GM18517 (cell line): ENCODE data around the gene NAA30.

Experiments used
- ATAC-seq: cut with Tn5 transposase; IDR thresholded peaks from one replicate; pipeline ENCODE4 v1.9.1; 2021; ENCODE audit warnings: mild to moderate bottlenecking, moderate library complexity; ENCODE audit not compliant: unreplicated experiment

The NAA30 gene

GRCh38 chr14:57391517-57392195 lies 1.3 kb downstream of the NAA30 start:
- ATAC-seq, result no peak

DNA sequence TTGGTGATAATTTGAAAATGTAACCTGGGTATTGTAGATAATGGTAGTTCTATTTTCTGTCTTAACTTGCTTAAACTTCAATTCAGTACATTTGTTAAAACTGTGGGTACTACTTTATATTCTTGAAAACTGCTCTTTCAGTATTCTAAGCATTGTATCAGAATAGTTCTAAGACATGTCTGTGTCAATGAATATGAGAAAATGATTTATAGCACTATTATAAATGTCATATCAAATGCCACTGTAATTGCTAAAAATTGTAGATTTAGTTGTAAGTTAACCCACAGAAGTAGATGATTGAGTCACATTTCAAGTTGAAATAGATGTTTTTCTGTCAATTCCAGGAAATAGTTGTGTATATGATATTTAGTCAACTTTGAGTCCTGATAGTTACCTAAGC lies 2.4 kb downstream of the NAA30 start:
- no peak for ATAC-seq

GRCh38 chr14:57400556-57401494 lies 10.4 kb downstream of the NAA30 start:
- no peak for ATAC-seq

- no peak for ATAC-seq
Observed at GRCh38 chr14:57401501-57401900, 11.1 kb downstream of the NAA30 start.

GRCh38 chr14:57402173-57402852 lies 11.9 kb downstream of the NAA30 start:
- ATAC-seq, result no peak

DNA sequence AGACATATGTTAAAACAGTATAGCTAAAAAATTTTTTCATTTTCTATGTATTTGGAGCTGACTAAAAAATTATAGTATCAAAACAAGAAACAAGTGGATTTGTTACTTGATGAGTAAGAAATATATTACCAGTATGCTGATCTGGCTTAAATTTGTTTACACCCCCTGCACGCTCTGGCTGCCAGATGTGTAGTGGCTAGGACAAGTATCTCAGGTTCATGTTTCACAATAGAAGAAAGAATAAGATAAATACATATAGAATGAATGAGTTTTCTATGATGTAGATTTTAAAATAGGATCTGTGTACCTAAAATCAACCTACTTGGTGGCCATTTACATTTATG lies 13.1 kb downstream of the NAA30 start:
- no peak for ATAC-seq

DNA sequence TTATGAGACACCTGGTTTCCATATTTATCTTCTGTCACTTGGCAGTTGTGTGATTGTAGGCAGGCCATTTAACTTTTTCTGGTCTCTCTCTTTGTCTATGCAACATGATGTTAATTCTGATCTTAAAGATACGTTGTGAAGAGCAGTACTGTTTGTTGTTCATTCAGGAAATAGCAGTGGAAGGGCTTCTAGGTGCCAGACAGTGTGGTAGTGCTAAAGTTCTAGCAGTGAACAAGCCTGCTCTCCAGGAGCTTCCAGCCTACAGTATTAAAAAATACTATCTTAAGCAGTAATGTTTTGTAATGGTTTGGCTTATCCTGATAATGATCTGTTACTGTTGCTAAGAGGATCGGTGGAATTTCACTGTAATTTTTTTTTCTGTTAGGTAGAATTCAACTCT lies 15.2 kb downstream of the NAA30 start:
- ATAC-seq, result no peak

DNA sequence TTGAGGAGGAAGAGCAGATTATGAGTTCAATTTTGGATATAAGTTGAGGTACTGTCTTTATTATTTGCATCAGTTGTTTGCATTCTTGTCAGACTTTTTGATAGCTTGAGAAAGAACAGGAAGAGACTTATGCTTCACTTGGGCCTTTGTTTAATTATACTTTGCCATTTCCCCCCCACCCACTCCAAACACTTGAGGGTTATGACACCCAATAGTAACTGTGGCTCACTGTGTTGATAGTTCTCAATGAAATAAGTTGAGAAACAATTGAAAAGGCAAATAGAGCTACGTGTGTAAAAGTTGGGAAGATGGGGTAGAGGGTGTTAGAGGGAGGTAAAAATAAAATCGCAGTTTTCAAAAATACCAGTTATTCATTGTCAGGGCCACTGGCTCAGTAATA lies 17.7 kb downstream of the NAA30 start:
- no peak for ATAC-seq

GRCh38 chr14:57408634-57409033 lies 18.2 kb downstream of the NAA30 start:
- no peak for ATAC-seq

DNA sequence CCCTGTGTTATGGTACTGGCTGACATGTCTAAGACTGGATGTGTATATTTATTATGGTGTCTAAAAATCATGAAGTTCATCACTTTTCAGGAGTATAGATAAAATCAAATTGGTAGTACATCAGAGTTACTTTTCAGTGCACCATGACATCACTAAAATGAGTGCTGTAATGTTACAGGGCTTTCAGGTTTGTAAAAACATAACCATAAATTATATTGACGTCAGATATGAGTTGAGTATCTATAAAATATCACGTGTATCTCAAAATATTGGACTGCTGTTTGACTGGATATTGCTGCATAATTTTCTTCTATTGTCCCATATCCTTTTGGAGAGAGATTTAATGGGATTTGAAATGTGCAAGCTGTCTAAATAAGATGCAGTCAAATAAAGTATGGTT lies 22.0 kb downstream of the NAA30 start:
- ATAC-seq, result no peak

DNA sequence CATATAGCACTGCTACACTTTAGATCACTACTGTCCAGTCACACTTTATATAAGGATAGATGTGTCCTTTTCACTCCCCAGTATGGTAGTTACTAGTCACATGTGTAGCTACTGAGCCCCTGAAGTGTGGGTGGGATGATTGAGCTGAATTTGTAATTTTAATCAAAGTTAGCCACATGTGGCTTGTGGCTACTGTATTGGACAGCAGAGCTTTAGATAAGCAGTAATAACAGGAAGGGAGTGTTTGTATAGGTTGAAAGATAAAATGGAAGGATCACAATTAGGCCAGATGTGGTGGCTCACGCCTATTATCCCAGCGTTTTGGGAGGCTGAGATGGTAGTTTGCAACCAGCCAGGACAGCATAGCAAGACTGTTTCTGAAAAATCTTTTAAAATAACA lies 23.5 kb downstream of the NAA30 start:
- ATAC-seq, result no peak

GRCh38 chr14:57417228-57417627 lies 26.8 kb downstream of the NAA30 start:
- no peak for ATAC-seq

DNA sequence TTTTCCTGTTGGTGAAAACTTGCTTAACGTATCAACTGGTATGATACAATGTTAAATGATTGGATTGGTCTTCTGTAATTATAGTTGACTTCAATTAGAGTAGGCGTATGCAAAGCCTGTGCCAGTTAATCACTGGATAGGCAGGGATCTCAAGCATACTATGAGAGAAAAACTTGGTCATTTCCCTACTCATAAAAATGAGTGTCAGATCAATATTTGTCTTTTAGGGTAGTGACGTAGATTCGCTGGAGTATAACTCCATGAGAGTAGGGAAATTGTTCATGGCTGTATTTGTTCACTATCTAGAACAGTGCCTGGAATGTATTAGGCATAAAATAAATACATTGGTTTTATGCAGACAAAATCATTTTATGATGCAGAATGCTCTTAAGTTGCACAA lies 28.6 kb downstream of the NAA30 start:
- ATAC-seq, result no peak

DNA sequence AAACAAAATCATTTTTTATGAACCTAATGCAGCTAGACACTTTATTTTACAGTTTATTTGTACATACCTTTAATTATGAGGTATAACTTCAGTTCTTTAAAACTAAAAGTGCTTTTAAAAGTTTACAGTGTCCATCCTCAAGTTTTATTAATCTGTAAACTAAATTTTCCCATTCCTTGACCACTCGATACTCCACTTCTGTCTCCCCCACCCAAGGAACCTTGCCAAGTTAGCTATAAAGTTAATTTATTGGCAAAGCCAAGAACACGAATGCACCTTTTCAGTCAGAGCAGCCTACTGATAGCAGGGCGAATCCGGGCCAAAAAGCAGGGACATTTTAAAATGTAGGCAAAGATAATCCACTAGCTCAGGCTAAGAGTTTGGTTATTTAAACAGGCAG lies 29.6 kb downstream of the NAA30 start:
- ATAC-seq, result no peak

DNA sequence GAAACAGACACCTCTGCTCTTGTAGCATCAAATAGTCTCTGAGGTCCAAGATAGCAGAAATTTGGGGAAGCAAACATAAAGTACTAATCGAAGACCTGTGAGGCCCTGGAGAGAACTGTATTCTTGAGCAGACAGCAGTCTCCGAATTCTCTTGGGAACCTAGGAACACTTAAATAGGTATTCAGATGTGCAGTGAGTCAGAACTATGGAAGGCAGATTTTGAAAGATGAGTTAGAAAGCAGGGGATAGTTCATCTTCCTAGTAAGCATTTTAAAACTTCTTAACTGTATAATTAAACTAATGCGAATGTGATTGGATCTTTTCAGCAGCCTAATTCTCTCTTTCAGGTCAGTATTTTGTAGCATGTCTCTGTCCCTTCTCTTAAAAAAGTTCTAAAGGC lies 30.6 kb downstream of the NAA30 start:
- no peak for ATAC-seq

- ATAC-seq, result no peak
Observed at GRCh38 chr14:57435923-57436322, 45.5 kb downstream of the NAA30 start.

DNA sequence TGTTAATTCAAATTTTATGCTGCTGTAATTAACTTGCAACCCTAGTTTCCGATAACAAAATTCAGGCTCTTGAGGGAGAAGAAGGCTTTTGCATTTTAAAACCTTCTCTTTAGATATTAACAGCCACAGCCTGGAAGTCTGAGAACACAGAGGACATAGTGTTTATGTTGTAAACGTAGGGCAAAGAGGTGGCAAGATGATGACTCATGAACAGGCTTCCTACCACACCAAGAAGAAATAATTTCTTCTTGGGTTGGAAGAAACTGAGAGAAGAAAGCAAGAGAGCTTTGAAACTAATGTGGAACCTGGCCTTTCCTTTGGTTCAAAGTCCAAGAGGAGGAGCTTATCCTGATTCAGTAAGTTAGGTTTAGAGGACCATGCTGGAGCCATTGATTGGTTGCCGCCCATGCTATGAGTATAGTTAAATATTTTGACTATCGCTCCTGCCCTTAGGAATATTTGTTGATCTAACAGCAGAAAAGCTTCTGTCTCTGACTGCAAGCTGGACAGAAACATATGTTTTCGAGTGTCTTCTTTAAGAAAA lies 71.5 kb downstream of the NAA30 start:
- ATAC-seq, result no peak

GRCh38 chr14:57462551-57462950 lies 72.2 kb downstream of the NAA30 start:
- ATAC-seq, result no peak

- ATAC-seq, result peak; percentile 80
Observed at GRCh38 chr14:57464008-57464730, 73.8 kb downstream of the NAA30 start.
